Tibial artery (tissue), 4 donors: ENCODE data around the gene CDH4.

Experiments used
- DNase-seq, 2 donors: peaks; one replicate each; pipeline ENCODE4 v3.0.0-alpha.2; 2019
- H3K27ac ChIP-seq, 2 donors: fragments of 200-600 bp; sonication (generic) in 1 of 2; 1 replicate in 1 of 2; 2 replicates in 1 of 2; pipeline ENCODE4 v1.5.1; 2018 to 2019; ENCODE audit warnings: mild to moderate bottlenecking in 1 of 2
- H3K27me3 ChIP-seq, 2 donors: fragments of 200-600 bp; sonication (generic) in 1 of 2; one replicate each; pipeline versions ENCODE4 v1.5.1 to v1.6.0; 2016 to 2019
- H3K36me3 ChIP-seq, 3 donors: fragments of 200-600 bp; sonication (generic) in 2 of 3; one replicate each; pipeline ENCODE4 v1.5.1; 2016 to 2019; ENCODE audit warnings: mild to moderate bottlenecking in 2 of 3
- H3K4me1 ChIP-seq, 4 donors: fragments of 200-600 bp; sonication (generic) in 2 of 4; 1 replicate in 3 of 4; 2 replicates in 1 of 4; pipeline ENCODE4 v1.5.1; 2016 to 2019
- H3K4me3 ChIP-seq, 2 donors: fragments of 200-600 bp; sonication (generic) in 1 of 2; 1 replicate in 1 of 2; 2 replicates in 1 of 2; pipeline ENCODE4 v1.5.1; 2018 to 2019; ENCODE audit warnings: mild to moderate bottlenecking in 2 of 2
- H3K9me3 ChIP-seq, 3 donors: fragments of 200-600 bp; sonication (generic) in 1 of 3; one replicate each; pipeline ENCODE4 v1.5.1; 2016 to 2019
- intact Hi-C: fragments of 100-400 bp; cut with DNase I; formaldehyde crosslinking; loops from one replicate; pipeline ENCODE4 v1.15.0; 2023; ENCODE audit warnings: low total_unique reads
- TF ChIP-seq, protein P1 (sequence below), 2 experiments: fragments of 200-600 bp in 1 of 2; fragments of 450-650 bp in 1 of 2; IDR thresholded peaks; one replicate each; pipeline ENCODE4 v1.5.1; 2017 to 2019; ENCODE audit warnings: antibody characterized with exemption in 2 of 2, mild to moderate bottlenecking in 1 of 2, moderate library complexity in 1 of 2

The CDH4 gene

DNA sequence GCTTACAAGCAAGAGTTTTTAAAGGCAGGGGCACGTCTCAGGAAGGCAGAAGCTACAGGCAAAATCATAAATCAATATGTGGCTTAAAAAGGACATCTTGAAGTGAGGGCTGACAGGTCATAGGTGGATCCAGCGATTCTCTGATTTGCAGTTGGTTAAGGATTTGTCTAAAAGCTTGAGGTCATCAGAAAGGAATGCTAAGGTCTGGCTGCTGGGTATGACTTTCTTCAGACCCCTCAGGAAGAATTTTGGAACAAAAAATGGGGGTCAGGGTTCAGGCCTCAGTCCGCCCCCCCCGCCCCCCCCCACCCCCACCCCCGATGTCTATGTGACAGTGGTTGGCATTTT is 261.9 kb downstream of the CDH4 start:
- Histone ChIP-seq H3K27ac (no peak overlapping the region), H3K4me1 (no peaks in the 10 kb centered on the region), H3K36me3 (no peaks in the 10 kb centered on the region), H3K4me3 (no peak overlapping the region), H3K27me3 (peaks cover 0 to 29% of the 10 kb centered on the region in 2 donors), H3K9me3 (no peaks in the 10 kb centered on the region)
- DNase-seq = no peak
- TF ChIP-seq, protein P1, sequence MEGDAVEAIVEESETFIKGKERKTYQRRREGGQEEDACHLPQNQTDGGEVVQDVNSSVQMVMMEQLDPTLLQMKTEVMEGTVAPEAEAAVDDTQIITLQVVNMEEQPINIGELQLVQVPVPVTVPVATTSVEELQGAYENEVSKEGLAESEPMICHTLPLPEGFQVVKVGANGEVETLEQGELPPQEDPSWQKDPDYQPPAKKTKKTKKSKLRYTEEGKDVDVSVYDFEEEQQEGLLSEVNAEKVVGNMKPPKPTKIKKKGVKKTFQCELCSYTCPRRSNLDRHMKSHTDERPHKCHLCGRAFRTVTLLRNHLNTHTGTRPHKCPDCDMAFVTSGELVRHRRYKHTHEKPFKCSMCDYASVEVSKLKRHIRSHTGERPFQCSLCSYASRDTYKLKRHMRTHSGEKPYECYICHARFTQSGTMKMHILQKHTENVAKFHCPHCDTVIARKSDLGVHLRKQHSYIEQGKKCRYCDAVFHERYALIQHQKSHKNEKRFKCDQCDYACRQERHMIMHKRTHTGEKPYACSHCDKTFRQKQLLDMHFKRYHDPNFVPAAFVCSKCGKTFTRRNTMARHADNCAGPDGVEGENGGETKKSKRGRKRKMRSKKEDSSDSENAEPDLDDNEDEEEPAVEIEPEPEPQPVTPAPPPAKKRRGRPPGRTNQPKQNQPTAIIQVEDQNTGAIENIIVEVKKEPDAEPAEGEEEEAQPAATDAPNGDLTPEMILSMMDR (IDR thresholded peaks at IDR 0.05) = no peak
- intact Hi-C loops = no loop called here

DNA sequence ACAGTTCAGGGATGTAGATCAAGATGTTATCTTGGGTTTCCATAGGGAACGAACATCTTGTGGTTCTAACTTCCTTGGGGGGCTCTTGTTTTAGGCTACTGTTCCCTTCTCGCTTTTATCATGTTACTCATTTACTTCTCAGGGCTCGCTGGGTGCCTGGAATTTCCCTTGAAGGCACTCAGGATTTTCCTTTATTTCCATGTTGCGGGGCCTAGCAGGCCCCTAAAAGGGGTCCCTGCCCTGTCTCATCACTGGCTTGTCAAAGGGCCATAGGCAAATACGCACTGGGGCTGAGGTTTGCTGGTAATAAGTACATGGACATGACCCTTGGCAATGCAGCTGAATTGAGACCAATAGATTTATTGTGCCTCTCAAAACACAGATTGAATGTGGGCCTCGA is 262.3 kb downstream of the CDH4 start:
- TF ChIP-seq, protein P1 (IDR thresholded peaks at IDR 0.05) = no peak
- intact Hi-C loops = no loop called here

GRCh38 chr20:61514805-61515505 is 262.9 kb downstream of the CDH4 start:
- intact Hi-C loops = no loop called here

More for the DNA sequence above, 262.3 kb downstream of the CDH4 start:
- no peaks in the 10 kb centered on the region for H3K36me3 ChIP-seq
- H3K27me3 ChIP-seq = peaks cover 0 to 27% of the 10 kb centered on the region in 2 donors
- H3K9me3 ChIP-seq = no peaks in the 10 kb centered on the region
- no peak overlapping the region for H3K4me3 ChIP-seq
- no peak overlapping the region for H3K27ac ChIP-seq
- no peaks in the 10 kb centered on the region for H3K4me1 ChIP-seq
- no peak for DNase-seq

DNA sequence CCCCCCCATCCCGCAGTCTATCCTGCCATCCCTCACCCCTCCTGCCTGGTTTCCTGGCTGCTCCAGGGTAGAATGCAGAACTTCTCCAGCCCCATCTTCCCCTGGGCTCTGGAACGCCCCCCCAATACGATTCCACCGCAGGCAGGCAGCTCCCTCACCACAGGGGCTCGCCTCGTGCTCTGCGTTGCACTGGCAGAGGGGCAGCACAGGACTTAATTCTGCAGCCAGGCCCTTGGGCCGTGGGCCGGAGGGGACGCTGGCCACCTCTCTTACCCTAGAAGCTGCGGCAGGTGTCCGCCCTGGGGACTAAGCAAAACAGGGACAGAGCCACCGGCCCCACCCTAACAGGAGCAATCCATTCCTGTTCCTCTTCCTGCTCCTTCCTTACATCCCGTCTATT is 263.9 kb downstream of the CDH4 start:
- intact Hi-C loops = no loop called here
- no peak for DNase-seq
- H3K4me3 ChIP-seq = no peak overlapping the region
- no peaks in the 10 kb centered on the region for H3K36me3 ChIP-seq
- H3K9me3 ChIP-seq = no peaks in the 10 kb centered on the region
- TF ChIP-seq, protein P1 (IDR thresholded peaks at IDR 0.05) = no peak
- H3K4me1 ChIP-seq = no peaks in the 10 kb centered on the region
- peaks cover 0 to 34% of the 10 kb centered on the region in 2 donors for H3K27me3 ChIP-seq
- no peak overlapping the region for H3K27ac ChIP-seq

More at GRCh38 chr20:61514805-61515505, 262.9 kb downstream of the CDH4 start:
- Histone ChIP-seq H3K36me3 (no peaks in the 10 kb centered on the region), H3K27ac (no peak overlapping the region), H3K4me3 (no peak overlapping the region), H3K4me1 (no peaks in the 10 kb centered on the region), H3K27me3 (peaks cover 0 to 29% of the 10 kb centered on the region in 2 donors), H3K9me3 (no peaks in the 10 kb centered on the region)
- TF ChIP-seq, protein P1 (IDR thresholded peaks at IDR 0.05) = no peak
- DNase-seq = no peak

GRCh38 chr20:61516346-61517208 is 264.5 kb downstream of the CDH4 start:
- intact Hi-C loops = no loop called here
- Histone ChIP-seq H3K27ac (no peak overlapping the region), H3K27me3 (peaks cover 0 to 35% of the 10 kb centered on the region in 2 donors), H3K4me3 (no peak overlapping the region), H3K36me3 (no peaks in the 10 kb centered on the region), H3K4me1 (no peaks in the 10 kb centered on the region), H3K9me3 (no peaks in the 10 kb centered on the region)
- TF ChIP-seq, protein P1 (IDR thresholded peaks at IDR 0.05) = no peak
- no peak for DNase-seq
